ENCODE measurements around the gene SEMG2.

GRCh38 chr20:45218636-45219035 lies 2.5 kb upstream of the SEMG2 start:
- TF ChIP-seq GATA4 (IDR thresholded peaks at IDR 0.05; ENCODE audit: borderline replicate concordance, low read depth) (no peak), SMAD1 (CRISPR knock-in tag; IDR thresholded peaks at IDR 0.05; ENCODE audit: borderline replicate concordance, low read depth) (no peak), CTCF (CRISPR knock-in tag; IDR thresholded peaks at IDR 0.05) (no peak), CEBPB (IDR thresholded peaks at IDR 0.05; ENCODE audit: borderline replicate concordance, low read depth, low read length) (no peak), ATAD3A (CRISPR knock-in tag; IDR thresholded peaks at IDR 0.05) (no peak), SUZ12 (IDR thresholded peaks at IDR 0.05; ENCODE audit: low read depth, low read length) (no peak), ZFYVE20 (CRISPR knock-in tag; IDR thresholded peaks at IDR 0.05; ENCODE audit: borderline replicate concordance, low read depth) (no peak), EP300 (IDR thresholded peaks at IDR 0.05; ENCODE audit: low read depth in 2 of 2, low read length in 2 of 2) (no peak), EP300 (CRISPR knock-in tag; IDR thresholded peaks at IDR 0.05; ENCODE audit: borderline replicate concordance) (no peak)
